Ramos (cell line): Measurements from ENCODE around the gene NUDT22.

Experiments
- in situ Hi-C: fragments of 300-500 bp; cut with MboI; formaldehyde crosslinking; loops from one replicate; pipeline ENCODE4 v1.14.3; 2022; ENCODE audit warnings: low sequenced_read_pairs; ENCODE audit not compliant: unreplicated experiment

NUDT22 gene

GRCh38 chr11:64225608-64226506 is at the start of gene NUDT22, which contains the start of gene TRPT1:
Gene NUDT22 (plus strand): TSS chr11:64226274. CDS start chr11:64226653, 379 bp downstream.
Gene TRPT1 (minus strand): TSS chr11:64226186. CDS start chr11:64225860, 326 bp downstream.
- in situ Hi-C loops, result loop anchor here (25.0 kb wide), 3 partner anchors 911 to 1614 kb away; partner anchors contain the start of genes B3GAT3, EML3, MTA2 and ROM1

- in situ Hi-C loops, result no loop called here
These were observed 49.3 kb upstream of the NUDT22 start for GRCh38 chr11:64176751-64177150.

DNA sequence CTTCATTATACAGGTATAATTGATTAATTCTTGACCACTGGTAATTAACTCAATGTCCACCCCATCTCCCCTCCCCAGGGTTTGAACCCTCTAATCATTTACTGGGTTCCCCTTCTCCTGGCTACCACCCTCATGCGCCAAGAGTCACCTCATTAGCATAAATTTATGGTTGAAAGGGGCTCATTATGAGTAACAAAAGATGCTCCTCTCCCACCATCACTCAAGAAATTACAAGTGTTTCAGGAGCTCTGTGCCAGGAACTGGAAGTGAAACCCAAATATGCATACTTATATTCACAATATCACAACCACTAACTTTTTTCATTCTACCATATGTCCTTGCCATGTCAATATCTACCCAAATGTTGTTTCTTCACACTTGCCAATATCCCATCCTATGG is 47.9 kb upstream of the NUDT22 start:
- in situ Hi-C loops, result no loop called here

GRCh38 chr11:64178951-64179639 is 47.0 kb upstream of the NUDT22 start:
- in situ Hi-C loops, result no loop called here

- in situ Hi-C loops, result no loop called here
These were observed 45.2 kb upstream of the NUDT22 start for GRCh38 chr11:64180891-64181290.

DNA sequence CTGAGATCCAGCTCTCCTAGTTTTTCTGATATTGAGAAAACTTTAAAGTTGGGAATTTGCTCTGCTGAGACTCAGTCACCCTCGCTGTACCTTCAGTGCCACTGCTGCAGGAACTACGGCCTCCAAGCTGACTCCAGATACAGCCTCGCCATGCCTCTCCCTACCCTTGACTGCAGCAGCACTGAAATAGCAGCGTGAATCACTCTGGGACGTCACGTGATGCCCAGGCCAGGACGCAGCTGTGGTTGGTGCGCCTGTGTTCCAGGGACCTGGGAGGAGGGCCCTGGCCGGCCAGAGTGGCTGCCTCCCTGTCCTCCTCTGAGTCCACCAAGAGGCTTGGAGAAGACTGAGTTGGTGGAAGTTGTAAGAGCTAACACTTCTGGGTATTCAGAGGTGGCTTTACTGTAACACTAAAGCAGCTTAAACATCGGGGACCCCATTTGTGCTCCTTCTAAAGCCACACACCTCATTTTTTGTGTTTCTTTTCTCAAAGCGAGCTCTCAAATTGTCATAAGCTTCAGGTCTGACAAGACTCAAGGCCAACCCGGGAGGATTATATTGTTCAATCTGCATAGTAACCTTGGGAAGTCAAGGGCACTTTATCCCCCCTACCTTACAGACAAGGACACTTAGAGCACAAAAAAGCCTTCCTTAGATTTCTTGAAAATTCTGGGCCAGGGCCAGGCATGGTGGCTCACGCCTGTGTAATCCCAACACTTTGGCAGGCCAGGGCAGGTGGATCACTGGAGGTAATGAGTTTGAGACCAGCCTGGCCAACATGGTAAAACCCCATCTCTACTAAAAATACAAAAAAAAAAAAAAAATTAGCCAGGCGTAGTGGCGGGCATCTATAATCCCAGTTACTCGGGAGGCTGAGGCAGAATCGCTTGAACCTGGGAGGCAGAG is 44.3 kb upstream of the NUDT22 start:
- in situ Hi-C loops, result no loop called here

DNA sequence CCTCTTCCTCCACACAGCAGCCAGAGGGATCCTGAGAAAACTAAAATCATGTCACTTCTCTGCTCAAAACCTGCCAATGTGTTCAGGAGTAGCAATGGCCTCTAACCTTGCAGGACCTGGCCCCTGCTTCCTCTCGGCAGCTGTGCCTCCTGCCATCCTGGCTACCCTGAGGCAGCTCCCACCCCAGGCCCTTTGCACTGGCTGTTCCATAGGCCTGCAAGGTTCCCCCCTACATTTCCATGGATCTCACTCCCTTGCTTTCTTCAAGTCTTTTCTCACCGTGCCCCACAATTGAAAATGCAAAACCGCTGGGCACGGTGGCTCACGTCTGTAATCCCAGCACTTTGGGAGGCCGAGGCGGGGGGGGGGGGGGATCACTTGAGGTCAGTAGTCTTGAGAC is 42.2 kb upstream of the NUDT22 start:
- in situ Hi-C loops, result no loop called here

GRCh38 chr11:64185175-64185692 is 40.8 kb upstream of the NUDT22 start:
- in situ Hi-C loops, result no loop called here

DNA sequence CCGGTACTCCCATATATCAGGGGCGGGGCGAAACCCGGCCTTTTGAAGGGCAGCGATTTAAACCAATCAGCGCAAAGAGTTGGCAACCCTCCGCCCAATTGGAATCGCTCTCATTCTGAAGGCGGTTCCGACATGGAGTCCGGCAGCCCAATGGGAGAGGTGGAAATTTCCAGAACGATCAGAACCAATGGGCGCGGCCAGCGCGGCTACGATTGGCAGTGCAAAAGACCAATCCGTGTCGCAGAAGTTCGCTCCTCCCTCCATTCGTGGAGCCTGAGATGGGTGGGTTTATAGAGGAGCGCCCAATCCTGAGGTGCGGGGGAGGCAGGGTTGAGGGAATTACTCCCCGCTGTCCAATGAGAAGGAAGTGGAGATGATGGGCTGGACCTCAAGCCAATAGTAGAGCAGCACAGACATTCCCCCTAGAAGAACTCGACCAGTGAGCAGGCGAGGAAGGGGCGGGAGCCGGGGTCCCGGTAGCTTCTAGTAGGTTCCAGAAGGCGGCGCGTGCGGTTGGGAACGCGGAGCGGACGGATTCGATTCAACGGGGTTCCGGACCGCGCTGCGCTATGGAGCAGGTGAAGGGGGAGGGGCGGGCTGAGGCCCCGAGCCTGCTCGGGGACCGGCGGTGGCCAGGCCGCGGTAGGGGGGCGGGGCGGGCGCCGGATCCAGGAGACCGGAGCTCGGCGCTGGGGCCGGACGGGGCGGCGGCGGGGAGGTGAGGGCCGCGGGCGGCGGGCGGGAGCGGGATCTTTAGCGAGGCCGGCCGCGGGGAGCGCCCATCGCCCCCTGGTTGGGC is 40.2 kb upstream of the NUDT22 start, which contains the start of gene STIP1:
Gene STIP1 (plus strand): TSS at position 479 of the 799 bp plus-strand sequence. CDS start 91 bp downstream, at position 570.
- in situ Hi-C loops, result no loop called here

DNA sequence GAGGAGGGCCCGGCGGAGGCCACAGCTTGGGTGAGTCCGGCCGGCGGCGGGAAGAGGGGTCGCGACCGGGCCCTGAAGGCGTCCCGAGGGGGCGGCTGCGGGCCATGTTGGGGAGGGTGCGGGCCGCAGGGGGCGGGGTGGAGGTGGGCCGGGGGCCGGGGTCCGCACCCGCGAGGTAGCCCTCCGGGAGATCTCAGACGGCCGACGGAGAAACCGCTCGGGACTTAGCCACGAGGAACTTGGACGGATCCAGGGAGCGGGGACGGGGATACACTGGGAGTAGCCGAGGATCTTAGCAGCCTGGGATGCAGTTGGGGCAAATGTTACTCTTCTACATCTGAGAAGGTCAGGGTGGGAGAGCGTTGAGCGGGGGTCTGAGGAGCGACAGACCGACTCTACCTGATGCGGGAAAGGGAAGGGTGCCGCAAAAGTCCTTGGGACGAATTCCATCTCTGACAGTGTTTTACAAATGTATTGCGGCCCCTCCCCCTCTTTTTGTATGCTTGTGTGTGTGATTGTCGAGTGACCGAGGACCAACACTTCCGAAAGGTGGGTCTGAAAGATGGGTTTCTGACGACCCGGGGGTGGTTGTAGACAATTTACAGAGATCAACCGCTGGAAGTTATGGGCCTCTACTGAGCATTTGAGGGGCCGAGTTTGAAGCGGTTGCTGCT is 39.4 kb upstream of the NUDT22 start:
- in situ Hi-C loops, result no loop called here

DNA sequence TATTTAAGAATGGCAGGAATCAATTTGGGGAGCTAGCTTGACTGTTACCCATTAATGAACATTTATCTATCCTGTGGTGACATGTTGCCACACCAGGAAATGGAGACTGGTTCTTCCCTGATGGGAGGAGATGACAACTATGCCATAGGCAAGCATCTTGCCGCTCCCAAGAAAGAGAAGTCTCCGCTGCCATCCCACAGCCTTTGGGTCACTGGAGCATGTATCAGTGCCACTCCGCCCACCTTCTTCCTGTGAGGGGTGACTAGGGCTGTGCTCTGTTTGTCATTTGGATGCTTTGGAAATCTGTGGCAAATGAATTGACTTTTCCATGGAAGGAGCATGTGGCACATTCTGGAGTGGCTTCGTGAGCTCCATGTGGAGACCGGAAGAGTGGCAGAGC is 33.6 kb upstream of the NUDT22 start:
- in situ Hi-C loops, result no loop called here

DNA sequence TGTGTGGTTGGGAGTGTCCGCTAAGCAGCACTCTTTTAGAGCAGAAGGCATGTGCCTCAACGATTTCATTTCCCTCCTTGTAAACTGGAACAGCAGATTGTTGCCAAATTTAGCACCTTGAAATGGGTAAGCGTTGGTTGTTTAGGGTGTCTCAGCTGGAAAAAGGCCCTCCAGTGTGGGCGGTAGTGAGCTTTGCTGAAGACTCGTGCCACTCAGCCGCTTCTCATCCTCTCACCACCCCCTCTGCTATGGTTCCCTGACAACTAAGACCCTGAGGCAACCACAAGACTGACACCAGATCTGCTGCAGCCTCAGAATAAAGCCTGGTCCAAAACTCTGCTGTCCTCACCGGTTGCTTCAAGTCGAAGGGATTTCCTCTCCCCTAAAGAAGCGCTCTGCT is 29.4 kb upstream of the NUDT22 start:
- in situ Hi-C loops, result no loop called here

DNA sequence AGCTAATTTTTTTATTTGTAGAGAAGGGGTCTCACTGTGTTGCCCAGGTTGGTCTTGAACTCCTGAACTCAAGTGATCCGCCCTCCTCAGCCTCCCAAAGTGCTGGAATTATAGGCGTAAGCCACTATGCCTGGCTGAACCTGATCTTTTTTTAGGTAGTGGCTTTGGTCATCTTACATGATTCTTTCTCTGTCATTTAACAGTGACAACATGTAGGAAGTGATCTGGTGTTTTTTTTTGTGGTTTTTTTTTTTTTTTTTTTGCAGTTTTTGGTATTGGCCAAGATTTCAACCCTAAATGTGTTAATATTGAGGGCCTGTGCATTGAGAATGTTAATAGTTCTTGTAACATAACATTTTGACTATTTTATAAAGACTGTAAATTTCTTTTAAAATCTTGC is 27.6 kb upstream of the NUDT22 start:
- in situ Hi-C loops, result no loop called here

DNA sequence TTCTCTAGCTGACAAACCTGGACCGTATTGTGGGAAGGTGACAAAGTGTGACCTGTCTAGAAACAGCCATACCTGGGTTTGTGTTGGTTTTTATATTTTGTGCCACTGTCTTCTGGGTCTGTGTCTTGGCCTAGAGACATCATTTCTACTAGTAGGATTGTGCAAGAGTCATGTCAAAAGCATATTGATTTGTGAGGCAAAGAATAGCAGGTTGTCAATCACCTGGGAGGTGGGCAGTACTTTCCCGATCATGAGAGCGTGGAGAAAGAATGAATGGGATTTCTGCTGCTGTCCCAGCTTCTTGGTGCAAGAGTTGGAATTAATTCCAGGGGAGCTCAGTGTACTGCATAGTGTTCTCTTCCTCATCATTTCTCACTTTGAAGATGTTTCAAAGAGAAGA is 24.5 kb upstream of the NUDT22 start:
- in situ Hi-C loops, result loop anchor here (5.0 kb wide), 1 partner anchor 101 kb away; the partner anchor contains the start of gene CATSPERZ

GRCh38 chr11:64202992-64203391 is 23.1 kb upstream of the NUDT22 start:
- in situ Hi-C loops, result loop anchor here (5.0 kb wide), 1 partner anchor 99 kb away; the partner anchor contains the start of gene CATSPERZ

DNA sequence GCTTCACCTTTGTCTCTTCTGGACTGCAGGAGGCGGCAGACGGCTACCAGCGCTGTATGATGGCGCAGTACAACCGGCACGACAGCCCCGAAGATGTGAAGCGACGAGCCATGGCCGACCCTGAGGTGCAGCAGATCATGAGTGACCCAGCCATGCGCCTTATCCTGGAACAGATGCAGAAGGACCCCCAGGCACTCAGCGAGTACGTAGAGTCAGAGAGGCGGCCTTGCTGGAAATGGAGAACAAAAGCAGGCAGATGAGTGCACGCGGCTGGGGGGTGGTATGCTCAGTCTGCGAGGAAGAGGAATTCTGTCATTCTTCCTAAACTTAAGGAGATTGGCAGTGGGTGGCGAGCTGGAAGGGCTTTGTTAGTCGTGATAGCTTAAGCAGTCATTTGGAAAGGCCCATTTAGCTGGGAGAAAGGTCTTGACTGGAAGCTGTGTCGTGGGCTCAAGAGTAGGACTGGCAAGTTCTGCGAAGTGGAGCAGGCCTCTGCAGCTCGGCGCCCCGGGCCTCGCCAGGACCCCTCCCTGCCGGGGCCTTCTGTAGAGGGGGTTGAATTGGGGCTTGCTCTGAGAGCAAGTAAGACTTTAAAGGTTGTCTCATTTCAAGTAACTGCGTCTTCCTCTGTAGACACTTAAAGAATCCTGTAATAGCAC is 22.5 kb upstream of the NUDT22 start:
- in situ Hi-C loops, result loop anchor here (5.0 kb wide), 1 partner anchor 99 kb away; the partner anchor contains the start of gene CATSPERZ

- in situ Hi-C loops, result loop anchor here (5.0 kb wide), 1 partner anchor 98 kb away; the partner anchor contains the start of gene CATSPERZ
These were observed 22.0 kb upstream of the NUDT22 start for GRCh38 chr11:64204080-64204440.
